ENCODE measurements around the gene LGALSL. TPM values are rescaled to one million over a fixed set of nuclear protein-coding genes. Genes with fewer than 3 reads are reported as not detected.

LGALSL gene
- total and polyA plus RNA-seq, 2 experiments from 2014 or later: 0.43 to 0.60 TPM

GRCh38 chr2:64504774-64505720 is 51.1 kb downstream of the LGALSL start:
- Histone ChIP-seq H3K4me3 (no peak overlapping the region), H3K27me3 (replicated peaks; ENCODE audit: insufficient read depth) (peaks cover 37% of the 10 kb centered on the region), H4K20me1 (ENCODE audit: insufficient read depth) (no peaks in the 10 kb centered on the region), H3K27ac (no peak overlapping the region), H3K9me3 (ENCODE audit: low read depth) (no peaks in the 10 kb centered on the region), H3K4me2 (ENCODE audit: unreplicated experiment) (no peak overlapping the region), H2AFZ (no peak overlapping the region), H3K4me1 (ENCODE audit: insufficient read depth) (no peaks in the 10 kb centered on the region), H3K36me3 (ENCODE audit: low read depth) (no peaks in the 10 kb centered on the region), H3K9me2 (ENCODE audit: insufficient read depth) (no peaks in the 10 kb centered on the region), H3K9ac (no peak overlapping the region), H3F3A (ENCODE audit: insufficient read depth) (no peaks in the 10 kb centered on the region), H3K79me2 (ENCODE audit: insufficient read depth) (no peaks in the 10 kb centered on the region)
- no peak for TF ChIP-seq EZH2 (IDR thresholded peaks at IDR 0.05; ENCODE audit: insufficient read depth, poor library complexity, severe bottlenecking)
- no peak for TF ChIP-seq EZH2phosphoT487 (IDR thresholded peaks at IDR 0.05; ENCODE audit: insufficient read depth, low read depth)
- no peak for DNase-seq
- in situ Hi-C loops (cut with MboI): no loop called here
- 79% methylated on average over 16 of the region's 16 CpGs for WGBS, 2 experiments (ENCODE audit: low coverage in 1 of 2, low lambda C conversion rate in 2 of 2, missing lambda C conversion rate in 2 of 2)

- Histone ChIP-seq H3K36me3 (ENCODE audit: low read depth) (no peaks in the 10 kb centered on the region), H3K4me1 (ENCODE audit: insufficient read depth) (no peaks in the 10 kb centered on the region), H2AFZ (no peak overlapping the region), H3K9me3 (ENCODE audit: low read depth) (no peaks in the 10 kb centered on the region), H3K27me3 (replicated peaks; ENCODE audit: insufficient read depth) (peaks cover 23% of the 10 kb centered on the region), H3K4me2 (ENCODE audit: unreplicated experiment) (no peak overlapping the region), H3K9me2 (ENCODE audit: insufficient read depth) (no peaks in the 10 kb centered on the region), H3K79me2 (ENCODE audit: insufficient read depth) (no peaks in the 10 kb centered on the region), H3F3A (ENCODE audit: insufficient read depth) (no peaks in the 10 kb centered on the region), H4K20me1 (ENCODE audit: insufficient read depth) (no peaks in the 10 kb centered on the region), H3K9ac (no peak overlapping the region), H3K27ac (no peak overlapping the region), H3K4me3 (no peak overlapping the region)
- DNase-seq: no peak
- in situ Hi-C loops (cut with MboI): no loop called here
- TF ChIP-seq EZH2 (IDR thresholded peaks at IDR 0.05; ENCODE audit: insufficient read depth, poor library complexity, severe bottlenecking) (no peak), EZH2phosphoT487 (IDR thresholded peaks at IDR 0.05; ENCODE audit: insufficient read depth, low read depth) (no peak)
- WGBS, 2 experiments (ENCODE audit: low coverage in 1 of 2, low lambda C conversion rate in 2 of 2, missing lambda C conversion rate in 2 of 2): 63 to 75% methylated on average over 2 of the region's 2 CpGs
Measured at GRCh38 chr2:64506686-64507085, 52.7 kb downstream of the LGALSL start.

Other genes starting within 250 kb of the LGALSL start
- gene AFTPH, start 70.2 kb downstream of the LGALSL start, total RNA-seq (2014; rRNA removed; shearing (Covaris generic)): 20.1 and 26.2 TPM in 2 replicates
- 8.8 and 10.5 TPM in 2 replicates for gene AFTPH, start 70.2 kb downstream of the LGALSL start, polyA plus RNA-seq (2016; fragmentation: Nextera tagmentation; extraction: Ambion mirVana)
- 18.5 and 21.0 TPM in 2 replicates for gene SERTAD2, start 199.8 kb downstream of the LGALSL start, total RNA-seq (2014; rRNA removed; shearing (Covaris generic))
- gene SERTAD2, start 199.8 kb downstream of the LGALSL start, polyA plus RNA-seq (2016; fragmentation: Nextera tagmentation; extraction: Ambion mirVana): 26.8 and 30.0 TPM in 2 replicates

Measured in GM23248 (cell line).